Pancreas (tissue), 10 donors: ENCODE results near the gene CD200. TPM values are rescaled to one million over a fixed set of nuclear protein-coding genes. Genes with fewer than 3 reads are reported as not detected.

Experiments
- ATAC-seq, 4 donors: fragments of 200-7000 bp; cut with Tn5 transposase; one replicate each; pipeline versions ENCODE4 v1.8.0 to v1.9.1; 2020; ENCODE audit warnings: mild to moderate bottlenecking in 4 of 4, moderate library complexity in 4 of 4
- DNase-seq, 6 donors: peaks; one replicate each; pipeline ENCODE4 v3.0.0-alpha.2; 2020
- FAIRE-seq: peaks from 2 replicates; lab custom pipeline; 2012; peaks lifted over from hg19 to GRCh38; lab: Jason Lieb, UNC
- H3K27ac ChIP-seq, 4 donors: fragments of 200-600 bp; sonication (generic); 1 replicate in 3 of 4; 2 replicates in 1 of 4; pipeline versions ENCODE4 v1.5.0 to v1.8.0; 2020
- H3K27me3 ChIP-seq, 4 donors: fragments of 200-600 bp; one replicate each; pipeline ENCODE4 v1.8.0; 2021
- H3K36me3 ChIP-seq, 3 donors: fragments of 200-600 bp; sonication (generic) in 1 of 3; one replicate each; pipeline versions ENCODE4 v1.5.0 to v1.8.0; 2020 to 2021
- H3K4me1 ChIP-seq, 3 donors: fragments of 200-600 bp; one replicate each; pipeline ENCODE4 v1.8.0; 2021
- H3K4me3 ChIP-seq, 4 donors: fragments of 200-600 bp; sonication (generic) in 2 of 4; one replicate each; pipeline versions ENCODE4 v1.5.0 to v1.8.0; 2020 to 2021
- H3K9me3 ChIP-seq, 4 donors: fragments of 200-600 bp; one replicate each; pipeline ENCODE4 v1.8.0; 2021
- WGBS, 2 donors: extraction: QIAGEN DNeasy Blood & Tissue Kit; methylation state at CpG; one replicate each; pipeline ENCODE4 v1.1.7; 2013; 5-methylcytosine and 5-hydroxymethylcytosine counted together
- intact Hi-C, 3 donors: fragments of 100-400 bp; cut with DNase I; formaldehyde crosslinking; loops; one replicate each; pipeline versions ENCODE4 v1.11.1 to v1.14.2; 2022
- polyA plus RNA-seq, 2 donors: library from polyadenylated mRNA; stranded (reverse); fragments of 200-250 nt; gene quantifications; one replicate each; pipeline ENCODE4 v1.2.3, GENCODE V29; 2013
- total RNA-seq, 6 donors: library from RNA; stranded (reverse); fragmentation: NEBNext Ultra II Directional in 4 of 6; extraction: Animal tissue kit (Norgen Biotek cat#: 25700) in 4 of 6; gene quantifications; one replicate each; pipeline versions ENCODE4 v1.2.1 to v1.2.4, GENCODE V29; 2021 to 2023
- TF ChIP-seq, protein P1 (sequence below), 4 donors: fragments of 200-600 bp; sonication (generic) in 3 of 4; IDR thresholded peaks; one replicate each; pipeline versions ENCODE4 v1.5.0 to v1.8.0; 2021; ENCODE audit warnings: antibody characterized with exemption in 4 of 4
- donor health status: healthy with polysubstance abuse.
- donor health status: DM: no; HTN: no; CAD: no; lungs with moderate emphysema.
- donor health status: DM: no; HTN: no; CAD: no.
- donor health status: control.
- donor health status: control.
- donor health status: Bipolar disorder and iron deficiency.
- donor health status: DM: yes; HTN: yes; CAD: no.
- donor health status: DM: no; HTN: no; CAD: no.
- donor health status: DM: no; HTN: no; CAD: no.
- donor health status: DM: yes; HTN: yes; CAD: no.

CD200 gene
- total and polyA plus RNA-seq, 8 donors: 1.1 to 22.2 (median 3.0) TPM

DNA sequence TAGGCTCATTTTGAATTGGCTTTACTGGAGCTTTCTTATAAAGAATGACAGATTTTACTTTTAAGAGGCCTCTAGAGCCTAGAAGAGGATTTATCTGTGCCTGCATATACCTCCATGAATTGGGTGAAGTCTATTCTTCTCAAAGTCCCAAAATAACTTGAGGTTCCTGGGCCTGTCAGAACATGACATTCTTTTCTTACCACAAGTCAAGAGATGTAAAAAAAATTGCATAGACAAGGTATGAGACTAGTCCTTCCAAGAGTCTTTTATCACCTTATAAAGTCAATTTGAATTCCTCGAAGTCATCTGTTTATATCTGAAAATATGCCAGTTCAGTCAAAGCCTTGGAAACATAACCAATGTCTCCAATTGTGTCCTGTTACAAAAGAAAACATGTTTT is 17.2 kb upstream of the CD200 start:
- intact Hi-C loops: no loop called here
- Histone ChIP-seq H3K4me1 (no peaks in the 10 kb centered on the region), H3K36me3 (no peaks in the 10 kb centered on the region), H3K9me3 (no peaks in the 10 kb centered on the region), H3K27ac (no peak overlapping the region), H3K27me3 (no peaks in the 10 kb centered on the region), H3K4me3 (no peak overlapping the region)
- WGBS, 2 donors: 53 to 97% methylated on average over 1 of the region's 1 CpG
- ATAC-seq (no peak), FAIRE-seq (no peak), DNase-seq (no peak)
- TF ChIP-seq, protein P1, sequence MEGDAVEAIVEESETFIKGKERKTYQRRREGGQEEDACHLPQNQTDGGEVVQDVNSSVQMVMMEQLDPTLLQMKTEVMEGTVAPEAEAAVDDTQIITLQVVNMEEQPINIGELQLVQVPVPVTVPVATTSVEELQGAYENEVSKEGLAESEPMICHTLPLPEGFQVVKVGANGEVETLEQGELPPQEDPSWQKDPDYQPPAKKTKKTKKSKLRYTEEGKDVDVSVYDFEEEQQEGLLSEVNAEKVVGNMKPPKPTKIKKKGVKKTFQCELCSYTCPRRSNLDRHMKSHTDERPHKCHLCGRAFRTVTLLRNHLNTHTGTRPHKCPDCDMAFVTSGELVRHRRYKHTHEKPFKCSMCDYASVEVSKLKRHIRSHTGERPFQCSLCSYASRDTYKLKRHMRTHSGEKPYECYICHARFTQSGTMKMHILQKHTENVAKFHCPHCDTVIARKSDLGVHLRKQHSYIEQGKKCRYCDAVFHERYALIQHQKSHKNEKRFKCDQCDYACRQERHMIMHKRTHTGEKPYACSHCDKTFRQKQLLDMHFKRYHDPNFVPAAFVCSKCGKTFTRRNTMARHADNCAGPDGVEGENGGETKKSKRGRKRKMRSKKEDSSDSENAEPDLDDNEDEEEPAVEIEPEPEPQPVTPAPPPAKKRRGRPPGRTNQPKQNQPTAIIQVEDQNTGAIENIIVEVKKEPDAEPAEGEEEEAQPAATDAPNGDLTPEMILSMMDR (IDR thresholded peaks at IDR 0.05): no peak

DNA sequence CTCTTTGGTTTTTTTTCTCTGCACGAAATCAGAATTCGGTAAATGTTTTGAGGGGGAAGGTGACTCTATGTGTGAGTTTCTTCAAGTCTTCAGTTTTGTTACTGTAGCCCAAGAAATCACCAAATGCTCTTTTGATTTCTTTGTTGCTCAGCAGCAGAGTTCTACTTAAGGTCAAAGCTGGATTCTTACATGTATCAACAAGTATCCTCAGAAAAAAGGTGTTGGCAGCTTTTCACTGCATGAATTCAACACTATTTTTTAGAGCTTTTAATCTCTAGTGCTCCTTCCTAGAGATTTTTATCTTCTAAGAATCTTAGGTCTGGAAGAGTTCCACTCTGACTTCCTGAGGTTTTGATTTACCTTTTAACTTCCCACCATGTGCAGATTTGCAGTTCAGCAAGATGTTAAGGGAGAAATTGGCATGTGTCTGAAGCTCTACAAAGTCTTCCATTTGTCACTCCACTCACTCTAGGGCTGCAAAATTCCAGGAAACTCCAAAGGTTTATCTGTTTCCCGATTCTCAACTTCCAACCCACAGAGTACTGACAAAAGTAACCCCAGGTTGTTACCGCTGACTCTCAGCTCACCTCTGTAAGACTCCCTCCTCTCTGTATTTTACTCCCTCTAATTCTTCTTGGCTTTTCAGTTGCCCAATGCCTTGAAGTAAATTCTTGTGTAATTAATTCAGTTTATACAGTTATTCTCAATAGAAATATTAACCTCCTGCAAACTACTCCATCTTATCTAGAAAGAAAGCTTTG is 13.3 kb upstream of the CD200 start:
- TF ChIP-seq, protein P1 (IDR thresholded peaks at IDR 0.05): no peak
- 87 to 89% methylated on average over 4 of the region's 4 CpGs for WGBS, 2 donors
- FAIRE-seq (no peak), ATAC-seq (no peak), DNase-seq (no peak)
- Histone ChIP-seq H3K4me1 (peaks cover 0 to 8% (median 6%) of the 10 kb centered on the region in 3 donors), H3K4me3 (no peak overlapping the region), H3K9me3 (no peaks in the 10 kb centered on the region), H3K27ac (no peak overlapping the region), H3K27me3 (no peaks in the 10 kb centered on the region), H3K36me3 (no peaks in the 10 kb centered on the region)
- intact Hi-C loops: no loop called here

DNA sequence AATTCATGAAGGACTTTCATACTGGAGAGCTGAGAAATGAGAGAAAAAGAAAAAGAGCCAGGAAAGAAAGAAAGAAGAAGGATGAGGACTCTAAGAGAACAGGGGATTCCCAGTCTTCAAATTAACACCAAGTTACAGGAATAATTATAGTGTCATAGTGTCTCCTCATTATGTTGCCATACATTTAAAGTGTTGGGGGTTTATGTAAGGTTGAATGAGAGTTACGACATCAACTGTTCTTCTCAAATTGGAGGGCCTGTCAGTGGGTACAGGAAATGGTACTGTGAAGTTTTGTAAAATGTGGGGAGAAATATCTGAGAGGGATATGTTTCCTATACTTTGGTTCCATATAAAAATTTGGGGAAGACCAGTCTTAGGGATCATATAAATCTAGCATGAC is 12.3 kb upstream of the CD200 start:
- ATAC-seq (no peak), DNase-seq (no peak), FAIRE-seq (no peak)
- Histone ChIP-seq H3K27me3 (no peaks in the 10 kb centered on the region), H3K9me3 (no peaks in the 10 kb centered on the region), H3K36me3 (no peaks in the 10 kb centered on the region), H3K27ac (no peak overlapping the region), H3K4me1 (peaks cover 0 to 8% (median 6%) of the 10 kb centered on the region in 3 donors), H3K4me3 (no peak overlapping the region)
- intact Hi-C loops: no loop called here
- WGBS, 2 donors: 87 to 93% methylated on average over 1 of the region's 1 CpG
- TF ChIP-seq, protein P1 (IDR thresholded peaks at IDR 0.05): no peak

DNA sequence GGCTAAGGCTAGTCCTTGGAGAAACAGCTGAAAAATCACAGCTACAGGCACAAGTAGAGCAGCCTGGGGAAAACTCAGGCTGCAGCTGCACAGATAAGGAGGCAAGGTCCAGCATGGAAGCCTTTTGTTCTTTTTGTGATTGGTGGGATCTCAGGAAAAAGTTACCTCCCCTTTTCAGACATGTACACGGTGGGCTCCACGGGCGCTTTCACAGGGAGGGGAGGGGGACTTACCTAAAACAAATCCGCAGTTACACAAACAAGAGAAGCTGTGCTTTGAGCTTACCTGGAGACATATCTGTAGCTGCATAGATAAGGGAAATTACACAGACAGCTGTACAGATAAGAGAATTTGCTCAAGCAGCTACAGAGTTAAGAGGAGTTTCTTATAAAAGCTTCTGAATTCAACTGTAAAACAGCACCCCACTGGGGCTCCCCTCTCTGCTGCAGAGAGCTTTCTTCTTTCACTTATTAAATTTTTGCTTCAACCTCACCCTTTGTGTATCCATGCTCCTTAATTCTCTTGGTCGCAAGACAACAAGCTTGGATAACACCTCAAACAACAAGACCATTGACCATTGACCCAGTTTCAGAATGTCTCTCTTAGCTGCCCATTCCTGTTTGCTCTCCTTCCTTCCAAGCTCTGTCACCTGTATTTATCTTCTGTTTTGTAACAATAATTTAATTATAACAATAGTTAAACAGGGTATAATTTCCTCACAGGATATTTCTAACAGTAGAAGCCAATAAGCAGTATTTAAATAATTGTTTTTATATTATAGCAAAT is 10.9 kb upstream of the CD200 start:
- peak; percentile 61 to 88 (median 84) for ATAC-seq
- WGBS, 2 donors: 10 to 17% methylated on average over 5 of the region's 5 CpGs
- Histone ChIP-seq H3K4me1 (peaks cover 0 to 8% (median 6%) of the 10 kb centered on the region in 3 donors), H3K27ac (no peak overlapping the region), H3K9me3 (no peaks in the 10 kb centered on the region), H3K4me3 (no peak overlapping the region), H3K36me3 (no peaks in the 10 kb centered on the region), H3K27me3 (no peaks in the 10 kb centered on the region)
- intact Hi-C loops: no loop called here
- TF ChIP-seq, protein P1 (IDR thresholded peaks at IDR 0.05): no peak
- no peak for FAIRE-seq
- DNase-seq: no peak
